Testis (tissue), 3 donors: Measurements from ENCODE around the gene RBPMS2. TPM values are rescaled to one million over a fixed set of nuclear protein-coding genes. Genes with fewer than 3 reads are reported as not detected.

Source experiments
- DNase-seq: peaks from one replicate; pipeline ENCODE4 v3.0.0-alpha.2; 2019
- H3K27ac ChIP-seq, 2 donors: fragments of 200-600 bp; sonication (generic); one replicate each; pipeline ENCODE4 v1.5.1; 2019
- H3K27me3 ChIP-seq: fragments of 200-600 bp; sonication (generic); one replicate; pipeline ENCODE4 v1.5.1; 2019
- H3K36me3 ChIP-seq: fragments of 200-600 bp; sonication (generic); one replicate; pipeline ENCODE4 v1.5.1; 2017; ENCODE audit warnings: low read depth; ENCODE audit errors: missing control alignments
- H3K4me1 ChIP-seq: fragments of 200-600 bp; sonication (generic); one replicate; pipeline ENCODE4 v1.5.1; 2019
- H3K4me3 ChIP-seq, 2 donors: fragments of 200-600 bp; sonication (generic); one replicate each; pipeline ENCODE4 v1.5.1; 2017 to 2019
- H3K9me3 ChIP-seq: fragments of 200-600 bp; sonication (generic); one replicate; pipeline ENCODE4 v1.5.1; 2017
- CTCF ChIP-seq, 3 experiments: fragments of 450-650 bp in 2 of 3; fragments of 200-600 bp in 1 of 3; sonication (generic) in 1 of 3; IDR thresholded peaks; one replicate each; pipeline ENCODE4 v1.5.1; 2016 to 2019; ENCODE audit warnings: antibody characterized with exemption in 3 of 3, mild to moderate bottlenecking in 2 of 3, moderate library complexity in 1 of 3
- POLR2A ChIP-seq: fragments of 450-650 bp; IDR thresholded peaks from one replicate; pipeline ENCODE4 v1.6.1; 2017; ENCODE audit warnings: antibody characterized with exemption, mild to moderate bottlenecking, moderate library complexity
- WGBS, 2 donors: methylation state at CpG; one replicate each; pipeline ENCODE4 v1.1.5; 2018; 5-methylcytosine and 5-hydroxymethylcytosine counted together
- intact Hi-C: fragments of 100-400 bp; cut with DNase I; formaldehyde crosslinking; loops from one replicate; pipeline ENCODE4 v1.15.1; 2023; ENCODE audit warnings: low total_unique reads
- polyA plus RNA-seq: library from polyadenylated mRNA; stranded (reverse); fragments of 350-450 nt; fragmentation: Illumina TruSeq; extraction: RNeasy Lipid Tissue Mini Kit (QIAGEN cat#74804); gene quantifications from one replicate; pipeline ENCODE4 v1.2.3, GENCODE V29; 2014; ENCODE audit warnings: low read depth, low replicate concordance; ENCODE audit not compliant: insufficient read depth
- total RNA-seq, 2 donors: library from RNA; depleted of rRNA; stranded (reverse); fragments of >200 nt; gene quantifications; one replicate each; pipeline ENCODE4 v1.2.3, GENCODE V29; 2016

RBPMS2 gene
- total and polyA plus RNA-seq, 3 donors from 2014 or later: 5.0 to 9.7 (median 5.8) TPM

GRCh38 chr15:64698823-64699222 is 76.6 kb downstream of the RBPMS2 start:
- no peak for DNase-seq
- Histone ChIP-seq H3K36me3 (no peaks in the 10 kb centered on the region), H3K27ac (peak overlapping the region; percentile 60 to 75), H3K4me3 (no peak overlapping the region), H3K27me3 (no peaks in the 10 kb centered on the region), H3K4me1 (peaks cover 83% of the 10 kb centered on the region), H3K9me3 (no peaks in the 10 kb centered on the region)
- TF ChIP-seq POLR2A (no peak), CTCF (IDR thresholded peaks at IDR 0.05) (no peak)
- intact Hi-C loops: no loop called here

DNA sequence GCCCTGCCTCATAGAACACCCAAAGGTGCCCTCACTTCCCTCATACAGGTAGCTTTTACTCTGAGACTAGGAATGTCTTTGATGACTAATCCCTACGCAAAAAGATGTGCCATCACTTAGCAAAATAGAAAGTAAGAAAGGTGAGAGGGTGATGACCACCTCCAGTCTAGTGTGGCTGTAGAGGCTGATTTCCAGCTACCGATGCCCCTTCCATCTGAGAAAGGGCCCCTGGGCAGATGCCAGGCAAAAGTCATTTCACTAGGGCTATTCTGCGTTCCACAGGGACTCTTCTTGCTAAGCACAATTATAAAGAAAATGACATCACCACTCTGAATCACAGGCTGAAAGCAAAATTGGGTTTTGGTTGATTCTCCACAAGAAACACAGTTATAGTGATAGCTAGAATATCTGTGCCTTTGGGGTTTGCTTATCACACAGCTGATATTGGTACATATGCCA is 77.4 kb downstream of the RBPMS2 start:
- DNase-seq: no peak
- peaks cover 88% of the 10 kb centered on the region for H3K4me1 ChIP-seq
- H3K4me3 ChIP-seq: no peak overlapping the region
- peak overlapping the region; percentile 22 to 40 for H3K27ac ChIP-seq
- intact Hi-C loops: no loop called here
- H3K36me3 ChIP-seq: no peaks in the 10 kb centered on the region
- WGBS, 2 donors: 60 to 66% methylated on average over 3 of the region's 3 CpGs
- no peak for TF ChIP-seq CTCF (IDR thresholded peaks at IDR 0.05)
- no peak for TF ChIP-seq POLR2A
- H3K27me3 ChIP-seq: no peaks in the 10 kb centered on the region
- no peaks in the 10 kb centered on the region for H3K9me3 ChIP-seq

- TF ChIP-seq POLR2A (no peak), CTCF (IDR thresholded peaks at IDR 0.05) (no peak)
- DNase-seq: no peak
- Histone ChIP-seq H3K36me3 (no peaks in the 10 kb centered on the region), H3K4me3 (no peak overlapping the region), H3K9me3 (no peaks in the 10 kb centered on the region), H3K4me1 (peaks cover 94% of the 10 kb centered on the region), H3K27ac (peak overlapping the region; percentile 22 to 57), H3K27me3 (no peaks in the 10 kb centered on the region)
- intact Hi-C loops: no loop called here
- WGBS, 2 donors: 60 to 72% methylated on average over 3 of the region's 3 CpGs
Observed at GRCh38 chr15:64696481-64696880, 78.9 kb downstream of the RBPMS2 start.

- intact Hi-C loops: no loop called here
- H3K4me1 ChIP-seq: peaks cover 94% of the 10 kb centered on the region
- no peaks in the 10 kb centered on the region for H3K9me3 ChIP-seq
- no peak for TF ChIP-seq CTCF (IDR thresholded peaks at IDR 0.05)
- TF ChIP-seq POLR2A: no peak
- no peaks in the 10 kb centered on the region for H3K36me3 ChIP-seq
- H3K4me3 ChIP-seq: no peak overlapping the region
- H3K27ac ChIP-seq: peak overlapping the region; percentile 22 to 57
- no peak for DNase-seq
- H3K27me3 ChIP-seq: no peaks in the 10 kb centered on the region
- WGBS, 2 donors: 50 to 63% methylated on average over 6 of the region's 6 CpGs
Observed at GRCh38 chr15:64695561-64695992, 79.8 kb downstream of the RBPMS2 start.

DNA sequence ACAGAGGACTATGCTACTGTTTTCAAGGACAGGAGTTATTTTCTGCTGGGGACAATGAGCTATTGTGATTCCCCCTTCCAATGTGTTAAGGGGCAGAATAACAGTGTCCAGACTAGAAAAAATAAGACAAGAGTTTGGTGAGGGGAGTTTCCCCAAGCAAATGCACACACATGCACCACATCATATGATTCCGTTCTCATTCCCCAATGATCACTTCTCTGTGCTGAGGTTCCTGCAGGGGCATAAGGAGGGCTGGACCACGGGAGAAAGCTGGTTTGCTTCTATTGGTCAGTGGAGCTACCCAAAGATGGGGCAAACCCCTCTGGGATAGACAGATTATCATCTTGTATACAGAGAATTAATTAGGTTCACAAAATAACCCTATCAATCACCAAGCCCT is 80.6 kb downstream of the RBPMS2 start:
- no peak for DNase-seq
- TF ChIP-seq CTCF (IDR thresholded peaks at IDR 0.05) (no peak), POLR2A (no peak)
- Histone ChIP-seq H3K36me3 (no peaks in the 10 kb centered on the region), H3K4me3 (no peak overlapping the region), H3K27me3 (no peaks in the 10 kb centered on the region), H3K9me3 (no peaks in the 10 kb centered on the region), H3K27ac (peak overlapping the region; percentile 57 to 75), H3K4me1 (peaks cover 94% of the 10 kb centered on the region)
- WGBS, 2 donors: 42 to 78% methylated on average over 2 of the region's 2 CpGs
- intact Hi-C loops: no loop called here
